Gastroesophageal sphincter (tissue), 3 donors: ENCODE data around the gene OR6S1.

Source experiments
- CTCF ChIP-seq, 4 experiments: fragments of 200-600 bp in 2 of 4; fragments of 450-650 bp in 2 of 4; sonication (generic) in 1 of 4; IDR thresholded peaks; one replicate each; pipeline ENCODE4 v1.5.1; 2017 to 2019; ENCODE audit warnings: antibody characterized with exemption in 4 of 4, mild to moderate bottlenecking in 2 of 4, moderate library complexity in 2 of 4
- EP300 ChIP-seq: sonication (generic); formaldehyde crosslinking; IDR thresholded peaks from one replicate; pipeline ENCODE4 v1.6.1; 2017; ENCODE audit warnings: antibody characterized with exemption, mild to moderate bottlenecking

GRCh38 chr14:20601522-20601921, 40.0 kb downstream of the OR6S1 start:
- no peak for TF ChIP-seq CTCF (IDR thresholded peaks at IDR 0.05)
- TF ChIP-seq EP300 = no peak
